ENCODE data around the gene QRICH1.

The QRICH1 gene

GRCh38 chr3:49030321-49030720, 63.5 kb downstream of the QRICH1 start:
- Histone ChIP-seq H3K36me3 (ENCODE audit: control insufficient read depth, insufficient read depth, low read length) (peaks cover 77% of the 10 kb centered on the region), H3K9me3 (ENCODE audit: control insufficient read depth, insufficient read depth, low read length) (no peaks in the 10 kb centered on the region), H3K27me3 (ENCODE audit: control insufficient read depth, insufficient read depth, low read length) (no peaks in the 10 kb centered on the region), H3K27ac (ENCODE audit: low read depth, low read length) (no peak overlapping the region), H3K4me1 (ENCODE audit: control insufficient read depth, insufficient read depth, low read length) (peaks cover 9% of the 10 kb centered on the region), H3K4me3 (ENCODE audit: low read depth, low read length) (no peak overlapping the region), H3K9ac (ENCODE audit: low read depth, low read length) (no peak overlapping the region)

DNA sequence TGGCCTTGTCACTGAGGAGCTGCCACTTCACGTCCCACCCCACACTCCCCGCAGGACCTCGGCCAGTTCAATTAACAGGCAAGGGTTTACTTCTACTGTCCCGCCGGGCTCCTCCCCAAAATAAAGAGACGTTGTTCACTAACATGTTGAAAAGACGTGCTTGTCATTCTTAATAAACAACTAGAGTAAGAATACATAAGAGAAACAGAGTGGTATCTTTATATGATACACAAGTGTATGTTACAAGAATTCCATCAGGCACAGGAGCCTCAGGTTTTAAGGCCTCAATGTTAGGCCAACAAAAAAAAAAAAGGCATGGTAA, 64.3 kb downstream of the QRICH1 start:
- Histone ChIP-seq H3K4me3 (ENCODE audit: low read depth, low read length) (no peak overlapping the region; the same call in 1 of the 2 replicates), H3K27ac (ENCODE audit: low read depth, low read length) (peak overlapping the region; percentile 46), H3K36me3 (ENCODE audit: control insufficient read depth, insufficient read depth, low read length) (peaks cover 77% of the 10 kb centered on the region), H3K27me3 (ENCODE audit: control insufficient read depth, insufficient read depth, low read length) (no peaks in the 10 kb centered on the region), H3K9me3 (ENCODE audit: control insufficient read depth, insufficient read depth, low read length) (no peaks in the 10 kb centered on the region), H3K4me1 (ENCODE audit: control insufficient read depth, insufficient read depth, low read length) (peaks cover 9% of the 10 kb centered on the region), H3K9ac (ENCODE audit: low read depth, low read length) (no peak overlapping the region)

DNA sequence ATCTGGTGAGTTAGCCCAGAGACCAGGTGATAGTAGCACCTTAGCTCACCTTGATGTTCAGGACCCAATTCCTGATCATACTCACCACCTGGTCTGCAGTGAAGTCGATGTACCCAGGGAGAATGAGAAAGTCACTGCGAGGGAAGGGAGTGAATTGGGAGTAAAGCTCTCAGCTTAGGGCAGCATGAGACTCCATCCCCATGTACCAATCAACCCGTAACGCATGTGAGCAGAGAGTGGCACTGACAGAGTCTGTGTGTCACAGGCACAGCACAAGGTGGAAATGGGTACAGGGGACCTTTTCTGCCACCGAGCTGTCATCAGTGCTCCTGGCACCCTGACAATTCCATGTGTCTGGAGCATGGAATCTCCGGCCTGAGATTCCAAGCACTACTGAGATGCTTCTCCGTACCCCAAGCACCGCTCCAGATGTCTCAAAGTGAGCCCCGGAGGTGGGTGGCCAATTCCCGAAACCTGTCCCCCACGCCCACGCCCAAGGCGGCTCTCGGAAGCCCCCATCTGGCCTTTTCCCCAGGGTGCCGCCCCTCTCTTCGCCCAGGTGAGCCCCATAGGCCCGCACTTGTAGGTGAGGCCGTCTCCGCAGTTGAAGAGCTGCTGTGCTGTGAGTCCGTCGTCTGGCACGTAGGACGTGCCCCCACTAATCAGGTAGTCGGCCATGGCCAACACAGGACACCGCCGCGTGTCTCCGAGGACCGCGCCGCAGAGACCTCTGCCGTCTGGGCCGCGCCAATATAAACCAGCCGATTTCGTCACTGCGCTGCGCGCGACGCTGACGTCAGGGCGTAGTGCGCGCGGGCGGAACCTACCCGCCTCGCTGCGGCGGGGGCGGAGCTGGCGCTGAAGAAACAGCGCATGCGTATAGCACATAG, 65.0 kb downstream of the QRICH1 start, which contains the start of gene IMPDH2:
TSS of gene IMPDH2 (minus strand) at position 726 of the 890 bp plus-strand sequence. CDS start at position 678, 48 bp downstream.
- no peaks in the 10 kb centered on the region for H3K9me3 ChIP-seq (ENCODE audit: control insufficient read depth, insufficient read depth, low read length)
- no peaks in the 10 kb centered on the region for H3K27me3 ChIP-seq (ENCODE audit: control insufficient read depth, insufficient read depth, low read length)
- H3K27ac ChIP-seq (ENCODE audit: low read depth, low read length), result peak within 1 kb of the TSS; percentile 89
- peaks cover 78% of the 10 kb centered on the region for H3K36me3 ChIP-seq (ENCODE audit: control insufficient read depth, insufficient read depth, low read length)
- peak within 1 kb of the TSS; percentile 81 for H3K4me3 ChIP-seq (ENCODE audit: low read depth, low read length)
- H3K4me1 ChIP-seq (ENCODE audit: control insufficient read depth, insufficient read depth, low read length), result peaks cover 9% of the 10 kb centered on the region
- H3K9ac ChIP-seq (ENCODE audit: low read depth, low read length), result peak within 1 kb of the TSS; percentile 86

DNA sequence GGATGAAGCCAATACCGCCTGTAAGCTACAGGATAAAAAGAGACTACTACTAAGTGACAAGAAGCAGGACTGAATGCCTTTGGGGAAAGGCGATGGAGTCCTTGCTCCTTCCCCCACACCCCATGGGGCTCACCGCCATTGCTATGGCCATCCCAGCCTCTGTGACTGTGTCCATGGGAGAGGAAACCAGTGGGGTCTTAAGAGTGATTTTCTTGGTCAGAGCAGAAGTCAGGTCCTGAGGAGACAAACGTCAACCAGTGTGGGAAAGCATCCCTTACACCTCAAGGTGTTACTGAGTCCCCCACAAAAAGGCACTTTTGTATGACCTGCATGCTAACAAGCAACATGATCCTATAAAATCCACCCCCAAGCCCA, 65.6 kb downstream of the QRICH1 start:
- H3K27me3 ChIP-seq (ENCODE audit: control insufficient read depth, insufficient read depth, low read length), result no peaks in the 10 kb centered on the region
- H3K36me3 ChIP-seq (ENCODE audit: control insufficient read depth, insufficient read depth, low read length), result peaks cover 80% of the 10 kb centered on the region
- H3K9me3 ChIP-seq (ENCODE audit: control insufficient read depth, insufficient read depth, low read length), result no peaks in the 10 kb centered on the region
- H3K9ac ChIP-seq (ENCODE audit: low read depth, low read length), result peak overlapping the region; percentile 86; the same call in 1 of the 2 replicates
- peaks cover 9% of the 10 kb centered on the region for H3K4me1 ChIP-seq (ENCODE audit: control insufficient read depth, insufficient read depth, low read length)
- H3K4me3 ChIP-seq (ENCODE audit: low read depth, low read length), result peak overlapping the region; percentile 81
- peak overlapping the region; percentile 89 for H3K27ac ChIP-seq (ENCODE audit: low read depth, low read length)

DNA sequence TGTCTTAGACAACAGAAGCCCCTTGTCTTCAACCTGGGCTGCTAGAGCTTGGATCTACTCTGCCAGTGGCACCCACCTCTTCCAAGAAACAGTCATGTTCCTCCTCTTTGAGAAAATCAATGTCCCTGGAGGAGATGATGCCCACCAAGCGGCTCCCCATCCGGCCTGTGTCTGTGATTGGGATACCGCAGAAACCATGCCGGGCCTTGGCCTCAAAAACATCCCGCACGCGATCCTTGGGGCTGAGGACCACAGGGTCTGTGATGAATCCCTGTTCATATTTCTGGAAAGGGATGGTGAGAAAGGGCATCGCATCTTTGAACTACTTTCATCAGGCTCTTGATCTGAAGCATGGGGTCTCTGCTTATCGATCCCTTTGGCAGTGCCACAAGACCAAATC, 66.2 kb downstream of the QRICH1 start:
- Histone ChIP-seq H3K36me3 (ENCODE audit: control insufficient read depth, insufficient read depth, low read length) (peaks cover 79% of the 10 kb centered on the region), H3K27ac (ENCODE audit: low read depth, low read length) (no peak overlapping the region), H3K9ac (ENCODE audit: low read depth, low read length) (no peak overlapping the region), H3K4me1 (ENCODE audit: control insufficient read depth, insufficient read depth, low read length) (peaks cover 13% of the 10 kb centered on the region), H3K9me3 (ENCODE audit: control insufficient read depth, insufficient read depth, low read length) (no peaks in the 10 kb centered on the region), H3K4me3 (ENCODE audit: low read depth, low read length) (no peak overlapping the region), H3K27me3 (ENCODE audit: control insufficient read depth, insufficient read depth, low read length) (no peaks in the 10 kb centered on the region)

GRCh38 chr3:49026536-49026935, 67.3 kb downstream of the QRICH1 start:
- Histone ChIP-seq H3K4me3 (ENCODE audit: low read depth, low read length) (no peak overlapping the region), H3K27ac (ENCODE audit: low read depth, low read length) (no peak overlapping the region), H3K4me1 (ENCODE audit: control insufficient read depth, insufficient read depth, low read length) (peaks cover 13% of the 10 kb centered on the region), H3K27me3 (ENCODE audit: control insufficient read depth, insufficient read depth, low read length) (no peaks in the 10 kb centered on the region), H3K9ac (ENCODE audit: low read depth, low read length) (no peak overlapping the region), H3K36me3 (ENCODE audit: control insufficient read depth, insufficient read depth, low read length) (peaks cover 68% of the 10 kb centered on the region), H3K9me3 (ENCODE audit: control insufficient read depth, insufficient read depth, low read length) (no peaks in the 10 kb centered on the region)

DNA sequence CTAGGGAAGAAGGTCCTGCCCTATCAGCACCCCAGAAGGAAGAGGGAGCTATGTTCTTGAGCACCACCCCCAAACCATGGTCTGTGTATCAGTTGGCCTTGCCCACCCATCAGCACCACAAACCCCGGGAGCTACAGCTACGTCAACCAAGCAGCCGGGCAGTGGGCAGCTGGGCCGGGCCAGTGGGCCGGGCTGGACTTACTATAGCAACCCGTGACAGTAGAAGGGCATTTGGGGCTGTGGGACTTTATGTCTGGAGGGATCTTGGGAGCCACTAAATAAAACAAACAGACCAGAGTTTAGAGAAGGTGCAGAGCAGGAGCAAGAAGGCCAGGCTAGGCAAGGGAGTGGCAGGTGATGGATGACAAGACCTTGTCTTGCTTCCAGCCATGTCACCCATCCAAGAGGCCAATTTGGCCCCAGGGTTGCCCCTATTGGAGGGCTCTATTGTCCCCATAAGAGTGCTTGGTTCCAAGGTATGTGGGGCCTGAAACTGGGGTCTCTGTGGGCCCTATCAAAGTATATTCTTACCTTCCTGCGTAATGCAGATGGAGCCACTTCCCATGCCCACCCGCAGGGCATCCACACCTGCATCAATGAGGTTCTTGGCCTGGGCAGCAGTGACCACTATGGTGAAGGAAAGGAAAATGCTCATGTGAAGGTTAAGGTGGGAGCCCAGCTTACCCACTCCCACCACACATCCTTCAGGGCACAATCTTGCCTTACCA, 67.9 kb downstream of the QRICH1 start:
- Histone ChIP-seq H3K9ac (ENCODE audit: low read depth, low read length) (no peak overlapping the region), H3K27ac (ENCODE audit: low read depth, low read length) (no peak overlapping the region), H3K9me3 (ENCODE audit: control insufficient read depth, insufficient read depth, low read length) (no peaks in the 10 kb centered on the region), H3K27me3 (ENCODE audit: control insufficient read depth, insufficient read depth, low read length) (no peaks in the 10 kb centered on the region), H3K4me1 (ENCODE audit: control insufficient read depth, insufficient read depth, low read length) (peaks cover 13% of the 10 kb centered on the region), H3K36me3 (ENCODE audit: control insufficient read depth, insufficient read depth, low read length) (peaks cover 63% of the 10 kb centered on the region), H3K4me3 (ENCODE audit: low read depth, low read length) (no peak overlapping the region)

GRCh38 chr3:49025005-49025792, 68.7 kb downstream of the QRICH1 start:
- Histone ChIP-seq H3K4me1 (ENCODE audit: control insufficient read depth, insufficient read depth, low read length) (peaks cover 15% of the 10 kb centered on the region), H3K27me3 (ENCODE audit: control insufficient read depth, insufficient read depth, low read length) (no peaks in the 10 kb centered on the region), H3K4me3 (ENCODE audit: low read depth, low read length) (no peak overlapping the region), H3K36me3 (ENCODE audit: control insufficient read depth, insufficient read depth, low read length) (peaks cover 56% of the 10 kb centered on the region), H3K27ac (ENCODE audit: low read depth, low read length) (no peak overlapping the region), H3K9ac (ENCODE audit: low read depth, low read length) (no peak overlapping the region), H3K9me3 (ENCODE audit: control insufficient read depth, insufficient read depth, low read length) (no peaks in the 10 kb centered on the region)

- H3K27ac ChIP-seq (ENCODE audit: low read depth, low read length), result no peak overlapping the region
- H3K9me3 ChIP-seq (ENCODE audit: control insufficient read depth, insufficient read depth, low read length), result no peaks in the 10 kb centered on the region
- H3K36me3 ChIP-seq (ENCODE audit: control insufficient read depth, insufficient read depth, low read length), result peaks cover 55% of the 10 kb centered on the region
- H3K4me3 ChIP-seq (ENCODE audit: low read depth, low read length), result no peak overlapping the region
- no peak overlapping the region for H3K9ac ChIP-seq (ENCODE audit: low read depth, low read length)
- no peaks in the 10 kb centered on the region for H3K27me3 ChIP-seq (ENCODE audit: control insufficient read depth, insufficient read depth, low read length)
- H3K4me1 ChIP-seq (ENCODE audit: control insufficient read depth, insufficient read depth, low read length), result peaks cover 20% of the 10 kb centered on the region
Measured at GRCh38 chr3:49024449-49024848, 69.4 kb downstream of the QRICH1 start.

- peaks cover 19% of the 10 kb centered on the region for H3K4me1 ChIP-seq (ENCODE audit: control insufficient read depth, insufficient read depth, low read length)
- H3K4me3 ChIP-seq (ENCODE audit: low read depth, low read length), result no peak overlapping the region
- no peak overlapping the region for H3K27ac ChIP-seq (ENCODE audit: low read depth, low read length)
- no peaks in the 10 kb centered on the region for H3K9me3 ChIP-seq (ENCODE audit: control insufficient read depth, insufficient read depth, low read length)
- no peak overlapping the region for H3K9ac ChIP-seq (ENCODE audit: low read depth, low read length)
- peaks cover 55% of the 10 kb centered on the region for H3K36me3 ChIP-seq (ENCODE audit: control insufficient read depth, insufficient read depth, low read length)
- no peaks in the 10 kb centered on the region for H3K27me3 ChIP-seq (ENCODE audit: control insufficient read depth, insufficient read depth, low read length)
Measured at GRCh38 chr3:49023775-49024174, 70.1 kb downstream of the QRICH1 start.

All from HUES48 (cell line).